DMS79 (cell line): ENCODE results near the gene CDH4.

Source experiments
- DNase-seq: peaks from one replicate; lab custom pipeline; 2025; lab: John Stamatoyannopoulos, UW

CDH4 gene

GRCh38 chr20:61328911-61329558 lies 77.0 kb downstream of the CDH4 start:
- no peak for DNase-seq

GRCh38 chr20:61330441-61330840 lies 78.4 kb downstream of the CDH4 start:
- DNase-seq: no peak

GRCh38 chr20:61331543-61331942 lies 79.5 kb downstream of the CDH4 start:
- no peak for DNase-seq

GRCh38 chr20:61332016-61332975 lies 80.2 kb downstream of the CDH4 start:
- no peak for DNase-seq

- DNase-seq: no peak
Measured at GRCh38 chr20:61333484-61334108, 81.5 kb downstream of the CDH4 start.

- DNase-seq: no peak
Measured at GRCh38 chr20:61340157-61340556, 88.1 kb downstream of the CDH4 start.

GRCh38 chr20:61341605-61342004 lies 89.5 kb downstream of the CDH4 start:
- DNase-seq: no peak

- DNase-seq: no peak
Measured at GRCh38 chr20:61343934-61344333, 91.9 kb downstream of the CDH4 start.

GRCh38 chr20:61345656-61346055 lies 93.6 kb downstream of the CDH4 start:
- no peak for DNase-seq

GRCh38 chr20:61346996-61347395 lies 94.9 kb downstream of the CDH4 start:
- DNase-seq: no peak

- DNase-seq: no peak
Measured at GRCh38 chr20:61347443-61347842, 95.4 kb downstream of the CDH4 start.

- no peak for DNase-seq
Measured at GRCh38 chr20:61349447-61350165, 97.5 kb downstream of the CDH4 start.

GRCh38 chr20:61350500-61351250 lies 98.6 kb downstream of the CDH4 start:
- DNase-seq: no peak

- peak; percentile 13 for DNase-seq
Measured at GRCh38 chr20:61352346-61353260, 100.5 kb downstream of the CDH4 start.

- no peak for DNase-seq
Measured at GRCh38 chr20:61353261-61354000, 101.4 kb downstream of the CDH4 start.

GRCh38 chr20:61354001-61354390 lies 101.9 kb downstream of the CDH4 start:
- DNase-seq: no peak

- no peak for DNase-seq
Measured at GRCh38 chr20:61354501-61354900, 102.4 kb downstream of the CDH4 start.

- peak; percentile 58 for DNase-seq
Measured at GRCh38 chr20:61354901-61355495, 102.9 kb downstream of the CDH4 start.

GRCh38 chr20:61355585-61355984 lies 103.5 kb downstream of the CDH4 start:
- DNase-seq: no peak
